KMS-11 (cell line): ENCODE data around the gene CA9.

Source experiments
- H2AFZ ChIP-seq: fragments of 200-600 bp; sonication (generic); 2 replicates; pipeline ENCODE4 v1.6.1; 2016; ENCODE audit warnings: antibody characterized with exemption, mixed run types, low read depth
- H3K27ac ChIP-seq: fragments of 200-600 bp; sonication (generic); 2 replicates; pipeline ENCODE4 v1.6.1; 2016; ENCODE audit warnings: mild to moderate bottlenecking, mixed run types
- H3K27me3 ChIP-seq: fragments of 200-600 bp; sonication (generic); 2 replicates; pipeline ENCODE4 v1.6.1; 2017; ENCODE audit warnings: mild to moderate bottlenecking, low read depth, mixed run types, moderate library complexity; ENCODE audit not compliant: insufficient read depth
- H3K36me3 ChIP-seq: fragments of 200-600 bp; sonication (generic); 2 replicates; pipeline ENCODE4 v1.6.1; 2017; ENCODE audit warnings: mild to moderate bottlenecking, mixed run types; ENCODE audit not compliant: insufficient read depth
- H3K4me1 ChIP-seq: fragments of 200-600 bp; sonication (generic); 2 replicates; pipeline ENCODE4 v1.6.1; 2016; ENCODE audit warnings: mild to moderate bottlenecking, low read depth, mixed run types; ENCODE audit not compliant: poor library complexity, severe bottlenecking
- H3K4me2 ChIP-seq: fragments of 200-600 bp; sonication (generic); 2 replicates; pipeline ENCODE4 v1.7.0; 2016; ENCODE audit warnings: mild to moderate bottlenecking, mixed run types
- H3K4me3 ChIP-seq: fragments of 200-600 bp; sonication (generic); IDR thresholded peaks from 2 replicates; pipeline ENCODE4 v1.6.1; 2017; ENCODE audit warnings: low read depth, low read length, mixed read lengths; ENCODE audit not compliant: insufficient read depth
- H3K79me2 ChIP-seq: fragments of 200-600 bp; sonication (generic); 2 replicates; pipeline ENCODE4 v1.6.1; 2016; ENCODE audit warnings: low read depth, mixed run types; ENCODE audit not compliant: insufficient read depth
- H3K9ac ChIP-seq: fragments of 200-600 bp; sonication (generic); 2 replicates; pipeline ENCODE4 v1.6.1; 2016; ENCODE audit warnings: mild to moderate bottlenecking, mixed run types
- H4K20me1 ChIP-seq: fragments of 200-600 bp; sonication (generic); 2 replicates; pipeline ENCODE4 v1.6.1; 2016; ENCODE audit warnings: mild to moderate bottlenecking, mixed run types; ENCODE audit not compliant: insufficient read depth
- TF ChIP-seq, protein P1 (sequence below): fragments of 200-600 bp; sonication (generic); conservative IDR thresholded peaks from 2 replicates; pipeline ENCODE4 v1.6.1; 2017; ENCODE audit warnings: low read depth, mild to moderate bottlenecking, antibody characterized with exemption, low read length, moderate library complexity, mixed read lengths

CA9 gene

DNA sequence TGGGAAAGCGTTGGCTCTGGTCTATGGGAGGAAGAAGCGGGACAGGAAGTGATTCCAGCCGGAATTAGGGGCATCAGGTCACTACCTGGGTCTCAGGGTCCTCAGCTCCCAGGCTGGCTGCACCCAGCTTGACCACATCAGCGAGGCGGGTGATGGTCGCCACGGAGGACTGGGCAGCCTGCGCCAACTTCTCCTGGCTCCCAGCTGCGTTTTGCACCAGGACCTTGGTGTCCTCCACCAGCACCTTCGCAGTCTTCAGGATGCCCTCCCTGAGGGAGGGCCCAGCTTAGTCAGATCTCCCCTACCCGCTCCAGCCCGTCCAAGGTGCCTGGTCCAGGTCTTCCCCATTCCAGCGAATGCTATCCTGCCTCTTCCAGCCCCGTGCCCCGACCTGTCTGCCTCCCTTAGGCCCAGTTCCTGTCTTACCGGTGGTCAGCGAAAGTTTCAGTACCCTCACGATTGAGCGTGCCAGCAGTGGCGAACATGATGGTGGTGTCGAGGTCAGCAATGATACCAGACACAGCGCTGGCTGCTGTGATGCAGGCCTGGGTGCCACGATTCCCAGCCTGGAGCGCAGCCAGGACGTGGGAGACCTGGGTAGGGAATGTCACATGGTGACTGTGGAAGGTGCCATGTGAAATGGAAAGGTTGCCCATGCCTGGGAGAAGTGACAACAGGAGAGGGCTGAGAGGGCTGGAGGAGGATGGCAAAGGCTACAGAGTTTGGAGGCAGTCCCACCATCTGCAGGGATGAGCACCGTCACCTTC, 30.4 kb downstream of the CA9 start:
- Histone ChIP-seq H2AFZ (no peak overlapping the region), H3K4me3 (no peak overlapping the region), H3K27ac (no peak overlapping the region), H3K79me2 (no peaks in the 10 kb centered on the region), H3K27me3 (no peaks in the 10 kb centered on the region), H3K9ac (no peak overlapping the region), H3K4me2 (no peak overlapping the region), H4K20me1 (no peaks in the 10 kb centered on the region), H3K4me1 (no peaks in the 10 kb centered on the region), H3K36me3 (no peaks in the 10 kb centered on the region; the same call in 1 of the 2 replicates)
- TF ChIP-seq, protein P1, sequence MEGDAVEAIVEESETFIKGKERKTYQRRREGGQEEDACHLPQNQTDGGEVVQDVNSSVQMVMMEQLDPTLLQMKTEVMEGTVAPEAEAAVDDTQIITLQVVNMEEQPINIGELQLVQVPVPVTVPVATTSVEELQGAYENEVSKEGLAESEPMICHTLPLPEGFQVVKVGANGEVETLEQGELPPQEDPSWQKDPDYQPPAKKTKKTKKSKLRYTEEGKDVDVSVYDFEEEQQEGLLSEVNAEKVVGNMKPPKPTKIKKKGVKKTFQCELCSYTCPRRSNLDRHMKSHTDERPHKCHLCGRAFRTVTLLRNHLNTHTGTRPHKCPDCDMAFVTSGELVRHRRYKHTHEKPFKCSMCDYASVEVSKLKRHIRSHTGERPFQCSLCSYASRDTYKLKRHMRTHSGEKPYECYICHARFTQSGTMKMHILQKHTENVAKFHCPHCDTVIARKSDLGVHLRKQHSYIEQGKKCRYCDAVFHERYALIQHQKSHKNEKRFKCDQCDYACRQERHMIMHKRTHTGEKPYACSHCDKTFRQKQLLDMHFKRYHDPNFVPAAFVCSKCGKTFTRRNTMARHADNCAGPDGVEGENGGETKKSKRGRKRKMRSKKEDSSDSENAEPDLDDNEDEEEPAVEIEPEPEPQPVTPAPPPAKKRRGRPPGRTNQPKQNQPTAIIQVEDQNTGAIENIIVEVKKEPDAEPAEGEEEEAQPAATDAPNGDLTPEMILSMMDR, result no peak

DNA sequence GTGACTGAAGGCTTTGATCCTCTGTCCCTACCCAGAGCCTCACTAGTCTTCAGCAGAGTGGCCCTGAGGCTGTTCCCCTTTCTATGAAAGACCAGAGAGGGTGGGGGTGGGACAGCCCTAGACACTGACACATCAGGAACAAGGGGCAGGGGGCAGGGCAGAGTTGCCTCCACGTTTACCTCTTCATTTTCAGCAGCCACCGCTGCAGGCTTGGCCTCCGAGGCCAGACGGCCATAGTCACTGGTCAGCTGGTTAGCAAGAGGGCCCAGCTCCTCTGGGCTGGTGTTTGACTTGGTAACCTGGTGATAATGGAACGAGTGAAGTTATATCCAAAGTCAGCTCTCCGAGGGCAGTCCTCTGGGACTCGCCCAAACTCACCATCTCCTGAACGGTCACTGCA, 31.6 kb downstream of the CA9 start:
- no peak overlapping the region for H2AFZ ChIP-seq
- no peaks in the 10 kb centered on the region for H3K27me3 ChIP-seq
- no peaks in the 10 kb centered on the region for H3K4me1 ChIP-seq
- H4K20me1 ChIP-seq, result no peaks in the 10 kb centered on the region
- no peak overlapping the region for H3K4me3 ChIP-seq
- no peak overlapping the region for H3K4me2 ChIP-seq
- no peaks in the 10 kb centered on the region for H3K79me2 ChIP-seq
- no peak overlapping the region for H3K27ac ChIP-seq
- H3K9ac ChIP-seq, result no peak overlapping the region
- no peaks in the 10 kb centered on the region for H3K36me3 ChIP-seq
- TF ChIP-seq, protein P1, result no peak

GRCh38 chr9:35705836-35706430, 32.2 kb downstream of the CA9 start:
- no peak overlapping the region for H3K9ac ChIP-seq
- no peaks in the 10 kb centered on the region for H3K36me3 ChIP-seq
- H3K79me2 ChIP-seq, result no peaks in the 10 kb centered on the region
- H2AFZ ChIP-seq, result no peak overlapping the region
- no peak overlapping the region for H3K4me2 ChIP-seq
- H3K27ac ChIP-seq, result no peak overlapping the region
- TF ChIP-seq, protein P1, result no peak
- no peak overlapping the region for H3K4me3 ChIP-seq
- H4K20me1 ChIP-seq, result no peaks in the 10 kb centered on the region
- no peaks in the 10 kb centered on the region for H3K4me1 ChIP-seq
- no peaks in the 10 kb centered on the region for H3K27me3 ChIP-seq

DNA sequence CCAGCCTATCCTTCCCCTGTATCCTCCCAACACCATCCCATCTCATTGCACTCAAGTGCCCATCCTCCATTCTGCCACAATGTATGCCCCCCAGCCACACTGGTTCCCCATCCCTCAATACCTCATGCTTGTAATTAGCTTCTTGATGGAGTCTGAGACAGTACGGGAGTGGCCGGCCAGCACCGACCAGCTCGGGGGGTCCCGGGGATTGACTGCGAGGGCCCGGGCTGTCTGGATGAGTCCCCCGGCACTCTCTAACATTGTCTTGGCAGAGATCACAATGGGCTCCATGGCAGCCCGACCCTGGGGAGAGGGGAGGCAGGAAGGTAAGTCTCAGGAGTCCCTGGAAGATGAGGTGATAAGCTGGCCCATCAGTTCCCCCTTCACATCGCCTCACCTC, 33.2 kb downstream of the CA9 start:
- Histone ChIP-seq H3K9ac (no peak overlapping the region), H3K79me2 (no peaks in the 10 kb centered on the region), H3K27me3 (no peaks in the 10 kb centered on the region), H3K27ac (no peak overlapping the region), H4K20me1 (no peaks in the 10 kb centered on the region), H3K4me3 (no peak overlapping the region), H3K4me2 (no peak overlapping the region), H2AFZ (no peak overlapping the region), H3K4me1 (peaks cover 3% of the 10 kb centered on the region), H3K36me3 (no peaks in the 10 kb centered on the region)
- TF ChIP-seq, protein P1, result no peak
